Smooth muscle cell (in vitro differentiated cells): ENCODE data around the gene PACSIN1. TPM values are rescaled to one million over a fixed set of nuclear protein-coding genes. Genes with fewer than 3 reads are reported as not detected.

Experiments
- DNase-seq: peaks from one replicate; lab custom pipeline; 2025; ENCODE audit not compliant: unreplicated experiment; lab: John Stamatoyannopoulos, UW
- H2AFZ ChIP-seq: fragments of 200-600 bp; sonication (generic); 2 replicates; pipeline ENCODE4 v1.6.0; 2016; ENCODE audit warnings: antibody characterized with exemption, low read depth, mild to moderate bottlenecking
- H3F3A ChIP-seq: fragments of 200-600 bp; sonication (generic); 2 replicates; pipeline ENCODE4 v1.6.0; 2017; ENCODE audit warnings: antibody characterized with exemption, low read depth
- H3K27ac ChIP-seq: fragments of 200-600 bp; sonication (generic); 2 replicates; pipeline ENCODE4 v1.5.1; 2016; ENCODE audit warnings: low read depth, mild to moderate bottlenecking
- H3K27me3 ChIP-seq: fragments of 200-600 bp; sonication (generic); 2 replicates; pipeline ENCODE4 v1.6.1; 2016; ENCODE audit warnings: low read depth, mild to moderate bottlenecking
- H3K36me3 ChIP-seq: fragments of 200-600 bp; sonication (generic); 2 replicates; pipeline ENCODE4 v1.5.1; 2016; ENCODE audit warnings: low read depth
- H3K4me1 ChIP-seq: fragments of 200-600 bp; sonication (generic); 2 replicates; pipeline ENCODE4 v1.5.1; 2016; ENCODE audit warnings: low read depth
- H3K4me2 ChIP-seq: fragments of 200-600 bp; sonication (generic); 2 replicates; pipeline ENCODE4 v1.6.0; 2016; ENCODE audit warnings: mild to moderate bottlenecking
- H3K4me3 ChIP-seq: fragments of 200-600 bp; sonication (generic); 2 replicates; pipeline ENCODE4 v1.5.1; 2016; ENCODE audit warnings: mild to moderate bottlenecking
- H3K79me2 ChIP-seq: fragments of 200-600 bp; sonication (generic); 2 replicates; pipeline ENCODE4 v1.6.0; 2016; ENCODE audit warnings: low read depth, mild to moderate bottlenecking
- H3K9ac ChIP-seq: fragments of 200-600 bp; sonication (generic); 2 replicates; pipeline ENCODE4 v1.6.0; 2016; ENCODE audit warnings: low read depth
- H3K9me3 ChIP-seq: fragments of 200-600 bp; sonication (generic); replicated peaks from 2 replicates; pipeline ENCODE4 v1.5.1; 2016; ENCODE audit warnings: low read depth
- H4K20me1 ChIP-seq: fragments of 200-600 bp; sonication (generic); 2 replicates; pipeline ENCODE4 v1.6.0; 2016; ENCODE audit warnings: low read depth
- WGBS: methylation state at CpG from one replicate; pipeline ENCODE4 v1.1.7; 2016; ENCODE audit warnings: low lambda C conversion rate; 5-methylcytosine and 5-hydroxymethylcytosine counted together
- polyA plus RNA-seq: library from polyadenylated mRNA; unstranded; fragments of >200 nt; fragmentation: Nextera tagmentation; extraction: Ambion mirVana; gene quantifications from 2 replicates; pipeline ENCODE4 v1.2.1, GENCODE V29; 2016
- total RNA-seq: library from RNA; depleted of rRNA; stranded (reverse); fragments of >200 nt; gene quantifications from 2 replicates; pipeline ENCODE4 v1.2.3, GENCODE V29; 2014
- TF ChIP-seq, protein P1 (sequence below): fragments of 200-600 bp; sonication (generic); IDR thresholded peaks from 2 replicates; pipeline ENCODE4 v1.5.1; 2017; ENCODE audit warnings: borderline replicate concordance, mild to moderate bottlenecking, antibody characterized with exemption; ENCODE audit not compliant: insufficient read depth, poor library complexity, severe bottlenecking

PACSIN1 gene
- total and polyA plus RNA-seq, 2 experiments from 2014 or later: not detected

DNA sequence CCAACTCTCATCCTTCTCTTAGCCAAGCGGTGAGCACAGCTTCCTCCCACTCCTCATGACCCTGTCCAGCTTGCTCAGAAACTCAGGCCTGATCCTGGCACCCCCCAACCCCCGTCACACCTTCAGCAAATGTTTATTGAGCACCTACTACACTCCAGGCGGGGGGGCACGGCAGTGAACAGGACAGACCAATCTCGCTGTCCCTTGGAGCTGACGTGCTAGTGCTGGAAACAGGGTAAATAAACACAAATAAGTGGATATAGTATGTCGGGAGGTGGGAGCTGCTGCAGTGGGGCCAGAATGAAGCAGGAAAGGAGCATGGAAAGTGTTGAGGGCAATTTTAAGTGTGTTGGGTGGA lies 97.6 kb downstream of the PACSIN1 start:
- no peak overlapping the region for H3K4me2 ChIP-seq
- H3K27ac ChIP-seq: no peak overlapping the region
- WGBS: 79% methylated on average over 7 of the region's 7 CpGs
- H3K79me2 ChIP-seq: no peaks in the 10 kb centered on the region
- no peaks in the 10 kb centered on the region for H4K20me1 ChIP-seq
- TF ChIP-seq, protein P1, sequence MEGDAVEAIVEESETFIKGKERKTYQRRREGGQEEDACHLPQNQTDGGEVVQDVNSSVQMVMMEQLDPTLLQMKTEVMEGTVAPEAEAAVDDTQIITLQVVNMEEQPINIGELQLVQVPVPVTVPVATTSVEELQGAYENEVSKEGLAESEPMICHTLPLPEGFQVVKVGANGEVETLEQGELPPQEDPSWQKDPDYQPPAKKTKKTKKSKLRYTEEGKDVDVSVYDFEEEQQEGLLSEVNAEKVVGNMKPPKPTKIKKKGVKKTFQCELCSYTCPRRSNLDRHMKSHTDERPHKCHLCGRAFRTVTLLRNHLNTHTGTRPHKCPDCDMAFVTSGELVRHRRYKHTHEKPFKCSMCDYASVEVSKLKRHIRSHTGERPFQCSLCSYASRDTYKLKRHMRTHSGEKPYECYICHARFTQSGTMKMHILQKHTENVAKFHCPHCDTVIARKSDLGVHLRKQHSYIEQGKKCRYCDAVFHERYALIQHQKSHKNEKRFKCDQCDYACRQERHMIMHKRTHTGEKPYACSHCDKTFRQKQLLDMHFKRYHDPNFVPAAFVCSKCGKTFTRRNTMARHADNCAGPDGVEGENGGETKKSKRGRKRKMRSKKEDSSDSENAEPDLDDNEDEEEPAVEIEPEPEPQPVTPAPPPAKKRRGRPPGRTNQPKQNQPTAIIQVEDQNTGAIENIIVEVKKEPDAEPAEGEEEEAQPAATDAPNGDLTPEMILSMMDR: no peak
- no peaks in the 10 kb centered on the region for H3K36me3 ChIP-seq
- H3K4me3 ChIP-seq: no peak overlapping the region
- H3F3A ChIP-seq: no peaks in the 10 kb centered on the region
- no peaks in the 10 kb centered on the region for H3K27me3 ChIP-seq
- H3K9ac ChIP-seq: no peak overlapping the region
- DNase-seq: no peak
- H3K9me3 ChIP-seq: no peaks in the 10 kb centered on the region
- no peak overlapping the region for H2AFZ ChIP-seq
- no peaks in the 10 kb centered on the region for H3K4me1 ChIP-seq

DNA sequence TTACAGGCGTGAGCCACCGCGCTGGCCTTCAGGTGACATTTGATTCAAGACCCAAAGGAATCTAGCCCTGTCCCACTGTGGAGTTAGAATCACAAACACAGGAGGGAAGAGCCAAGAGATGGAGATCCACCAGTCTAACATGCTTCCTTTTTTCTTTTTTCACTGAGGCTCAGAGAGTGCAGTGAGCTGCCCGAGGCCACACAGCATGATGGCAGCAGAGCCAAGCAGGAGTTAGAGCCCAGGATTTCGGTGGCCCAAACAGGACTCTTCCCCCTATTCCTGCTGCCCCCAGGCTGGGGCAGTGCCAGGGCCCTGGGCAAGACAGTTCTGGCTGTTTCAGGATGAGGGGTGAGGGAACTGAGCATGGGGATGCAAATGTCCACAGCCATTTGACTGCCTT lies 98.3 kb downstream of the PACSIN1 start:
- 92% methylated on average over 5 of the region's 5 CpGs for WGBS

GRCh38 chr6:34565722-34566137 lies 99.9 kb downstream of the PACSIN1 start:
- Histone ChIP-seq H3K79me2 (no peaks in the 10 kb centered on the region), H3K9me3 (no peaks in the 10 kb centered on the region), H3K4me1 (no peaks in the 10 kb centered on the region), H4K20me1 (no peaks in the 10 kb centered on the region), H3K36me3 (no peaks in the 10 kb centered on the region), H3K4me2 (no peak overlapping the region), H3K27me3 (no peaks in the 10 kb centered on the region), H3K27ac (no peak overlapping the region), H2AFZ (no peak overlapping the region), H3K4me3 (no peak overlapping the region), H3F3A (no peaks in the 10 kb centered on the region), H3K9ac (no peak overlapping the region)
- TF ChIP-seq, protein P1: no peak
- WGBS: 88% methylated on average over 5 of the region's 5 CpGs
- no peak for DNase-seq

More for the DNA sequence above, 98.3 kb downstream of the PACSIN1 start:
- Histone ChIP-seq H3K4me1 (no peaks in the 10 kb centered on the region), H3K4me2 (no peak overlapping the region), H3K4me3 (no peak overlapping the region), H3F3A (no peaks in the 10 kb centered on the region), H4K20me1 (no peaks in the 10 kb centered on the region), H3K9me3 (no peaks in the 10 kb centered on the region), H3K36me3 (no peaks in the 10 kb centered on the region), H3K27me3 (no peaks in the 10 kb centered on the region), H3K79me2 (no peaks in the 10 kb centered on the region), H2AFZ (no peak overlapping the region), H3K9ac (no peak overlapping the region), H3K27ac (no peak overlapping the region)
- TF ChIP-seq, protein P1: no peak
- DNase-seq: no peak

GRCh38 chr6:34566830-34567546 lies 101.1 kb downstream of the PACSIN1 start:
- no peaks in the 10 kb centered on the region for H3K79me2 ChIP-seq
- H3K4me2 ChIP-seq: no peak overlapping the region
- H3K9ac ChIP-seq: no peak overlapping the region
- no peak overlapping the region for H2AFZ ChIP-seq
- no peaks in the 10 kb centered on the region for H3K9me3 ChIP-seq
- H3K36me3 ChIP-seq: no peaks in the 10 kb centered on the region
- no peaks in the 10 kb centered on the region for H3F3A ChIP-seq
- 87% methylated on average over 14 of the region's 14 CpGs for WGBS
- no peaks in the 10 kb centered on the region for H4K20me1 ChIP-seq
- no peak overlapping the region for H3K27ac ChIP-seq
- DNase-seq: no peak
- H3K4me1 ChIP-seq: no peaks in the 10 kb centered on the region
- TF ChIP-seq, protein P1: no peak
- H3K27me3 ChIP-seq: no peaks in the 10 kb centered on the region
- H3K4me3 ChIP-seq: no peak overlapping the region
